Measurements from ENCODE around the gene TOR2A. TPM values are rescaled to one million over a fixed set of nuclear protein-coding genes. Genes with fewer than 3 reads are reported as not detected.

The TOR2A gene
- total and polyA plus RNA-seq, 2 of the 8 experiments (the other 6 are each of a cell fraction or from before 2014, with no cell fraction given), result 18.7 to 24.9 TPM

DNA sequence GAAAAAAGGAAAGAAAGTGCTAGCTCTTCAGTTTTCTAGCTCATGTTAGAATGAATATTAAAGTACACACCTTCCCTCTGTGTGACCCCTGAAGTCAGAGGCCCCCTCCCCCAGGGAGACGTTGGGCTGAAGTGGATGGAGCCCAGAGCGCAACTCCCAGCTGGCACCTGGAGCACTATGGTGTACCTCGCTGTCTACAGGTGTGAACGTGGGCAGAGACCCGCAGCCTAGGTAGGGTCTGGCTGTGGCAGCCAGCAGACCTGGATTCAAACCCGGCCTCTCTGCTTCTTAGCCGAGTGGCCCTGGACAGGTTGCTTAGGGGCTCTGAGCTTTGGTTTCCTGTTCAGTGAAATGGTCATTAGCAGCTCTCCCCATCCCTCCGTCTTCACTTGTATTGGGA lies 6.3 kb downstream of the TOR2A start:
- Histone ChIP-seq H2BK20ac (ENCODE audit: low read length) (no peak overlapping the region), H2AK5ac (ENCODE audit: low read depth, low read length) (no peak overlapping the region), H3K4me3 (ENCODE audit: extremely low read depth in 1 of 4, insufficient read depth in 2 of 4, low read depth in 3 of 4, low read length in 4 of 4) (no peak overlapping the region), H4K8ac (ENCODE audit: extremely low read depth, insufficient read depth, low read length) (no peak overlapping the region), H3K23ac (ENCODE audit: insufficient read length) (no peak overlapping the region), H2BK15ac (ENCODE audit: low read length) (no peak overlapping the region), H2BK12ac (ENCODE audit: low read depth, low read length) (no peak overlapping the region), H3K4me1 (replicated peaks in 1 of 4; ENCODE audit: control insufficient read depth in 3 of 4, insufficient read depth in 4 of 4, low read length in 3 of 4) (peaks cover 0 to 9% (median 7%) of the 10 kb centered on the region in 4 experiments; a peak in 5 of 7 replicates), H2BK120ac (replicated peaks; ENCODE audit: low read depth, low read length) (no peak overlapping the region), H3K14ac (ENCODE audit: insufficient read length) (no peak overlapping the region), H3K23me2 (ENCODE audit: low read depth, low read length) (no peaks in the 10 kb centered on the region), H3K27me3 (replicated peaks in 1 of 4; ENCODE audit: control insufficient read depth in 3 of 4, extremely low read depth in 1 of 4, insufficient read depth in 3 of 4, low read length in 3 of 4) (no peaks in the 10 kb centered on the region), H3K79me2 (ENCODE audit: control insufficient read depth in 1 of 2, insufficient read depth in 2 of 2, low read length in 2 of 2) (no peaks in the 10 kb centered on the region), H2BK5ac (ENCODE audit: low read depth, low read length) (no peak overlapping the region), H3K27ac (ENCODE audit: low read depth, low read length) (no peak overlapping the region), H4K20me1 (replicated peaks in 1 of 2; ENCODE audit: control insufficient read depth in 1 of 2, insufficient read depth in 2 of 2, low read length in 2 of 2) (no peaks in the 10 kb centered on the region), H3K9me3 (ENCODE audit: insufficient read depth in 2 of 2, low read depth in 1 of 2, low read length in 1 of 2) (no peaks in the 10 kb centered on the region), H4K5ac (ENCODE audit: insufficient read length, low read depth, low read length) (no peak overlapping the region), H3K4ac (replicated peaks; ENCODE audit: insufficient read length, low read depth, low read length) (no peak overlapping the region), H4K91ac (replicated peaks; ENCODE audit: insufficient read length, low read length) (no peak overlapping the region), H3K18ac (ENCODE audit: extremely low read depth, low read length) (no peak overlapping the region), H3K9ac (replicated peaks in 1 of 4; ENCODE audit: extremely low read depth in 1 of 4, low read depth in 3 of 4, low read length in 3 of 4) (no peak overlapping the region), H3K56ac (replicated peaks; ENCODE audit: insufficient read length, low read depth, low read length) (no peak overlapping the region), H3K4me2 (ENCODE audit: insufficient read depth in 1 of 2, low read depth in 2 of 2, low read length in 2 of 2) (no peak overlapping the region), H2AFZ (ENCODE audit: low read length) (no peak overlapping the region), H3K79me1 (ENCODE audit: low read depth, low read length) (no peaks in the 10 kb centered on the region), H3K36me3 (ENCODE audit: control insufficient read depth in 2 of 4, insufficient read depth in 4 of 4, low read length in 3 of 4) (no peaks in the 10 kb centered on the region)
- ChIA-PET POLR2A (ENCODE audit: partially characterized antibody) (interaction anchor here (1.0 to 1.6 kb wide), 3 partner anchors 13 to 170 kb away, joined by 3 to 4 read pairs (median 3); partner anchors contain the start of genes PTRH1 and TTC16), CTCF (ENCODE audit: partially characterized antibody) (interaction anchor here (0.6 to 5.0 kb wide), 14 partner anchors 9 to 238 kb away, joined by 3 to 18 read pairs (median 4); no protein-coding TSS in a partner anchor)
- WGBS, 2 experiments (ENCODE audit: extremely low coverage in 1 of 2, insufficient coverage in 1 of 2, insufficient read length in 1 of 2, insufficient replicate concordance in 2 of 2, low coverage in 1 of 2, low lambda C conversion rate in 2 of 2, missing lambda C conversion rate in 1 of 2), result 87% methylated on average over 8 of the region's 8 CpGs; no CpG with 5 or more reads in 1 of the 2 experiments
- no peak for DNase-seq (ENCODE audit: low read depth in 1 of 2, low spot score in 2 of 2)
- FAIRE-seq, result no peak
- TF ChIP-seq PHF8 (conservative IDR thresholded peaks at IDR 0.05; ENCODE audit: low read depth, low read length) (no peak), TBP (IDR thresholded peaks at IDR 0.05; ENCODE audit: low read depth, low read length) (no peak), POU5F1 (IDR thresholded peaks at IDR 0.05; ENCODE audit: low read depth, low read length) (no peak), ATF3 (IDR thresholded peaks at IDR 0.05; ENCODE audit: insufficient read depth, low read depth, low read length) (no peak), KDM5A (IDR thresholded peaks at IDR 0.05; ENCODE audit: low read length) (no peak), RXRA (IDR thresholded peaks at IDR 0.05; ENCODE audit: insufficient read depth, low read depth, low read length) (no peak), GTF2F1 (IDR thresholded peaks at IDR 0.05; ENCODE audit: borderline replicate concordance, low read depth, low read length) (no peak), SIN3A (conservative IDR thresholded peaks at IDR 0.05 in 1 of 2, IDR thresholded peaks at IDR 0.05 in 1 of 2; ENCODE audit: low read depth in 1 of 2, low read length in 2 of 2) (no peak), E2F6 (IDR thresholded peaks at IDR 0.05) (no peak), NANOG (IDR thresholded peaks at IDR 0.05; ENCODE audit: insufficient read depth, low read depth, low read length, poor library complexity, severe bottlenecking) (no peak), SP4 (IDR thresholded peaks at IDR 0.05; ENCODE audit: low read length) (no peak)
